DND-41 (cell line): ENCODE data around the gene C1orf174.

ENCODE experiments used
- CTCF ChIP-seq: IDR thresholded peaks from 2 replicates; pipeline ENCODE4 v1.5.1; 2012; ENCODE audit warnings: borderline replicate concordance, low read length, moderate library complexity, mild to moderate bottlenecking; ENCODE audit not compliant: poor library complexity, severe bottlenecking; ENCODE audit errors: extremely low read depth
- EZH2 ChIP-seq: IDR thresholded peaks from 3 replicates; pipeline ENCODE4 v1.6.1; 2012; ENCODE audit warnings: borderline replicate concordance, low read depth, mild to moderate bottlenecking, moderate library complexity, low read length, inconsistent platforms; ENCODE audit not compliant: severe bottlenecking

GRCh38 chr1:3842912-3843311 lies 57.2 kb downstream of the C1orf174 start:
- TF ChIP-seq CTCF = no peak
- no peak for TF ChIP-seq EZH2
